ENCODE results near the gene CACNA1B.

DNA sequence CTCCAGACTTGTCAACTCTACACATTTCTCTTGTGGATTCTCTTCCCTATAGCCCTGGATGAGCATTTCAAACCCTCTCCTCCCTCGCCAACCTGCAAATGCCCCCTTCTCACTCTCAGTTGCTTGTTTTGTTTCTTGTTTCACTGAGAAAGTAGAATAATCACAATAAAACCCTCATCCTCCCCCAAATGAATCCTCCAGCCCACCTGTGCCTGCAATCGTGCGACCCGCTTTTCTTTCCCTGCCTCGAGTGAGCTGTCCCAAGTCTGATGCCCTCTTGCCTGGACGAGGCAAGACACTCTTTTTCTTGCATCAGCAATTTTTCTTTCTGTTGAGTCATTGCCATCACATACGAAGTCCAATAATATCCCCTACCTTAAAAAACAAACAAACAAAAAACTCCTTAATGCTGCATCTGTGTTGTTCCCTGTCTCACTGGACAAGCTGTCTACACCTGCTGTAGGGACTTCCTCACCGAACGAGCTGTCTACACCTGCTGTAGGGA lies 3.7 kb upstream of the CACNA1B start:
- TF ChIP-seq CTCF (conservative IDR thresholded peaks at IDR 0.05; ENCODE audit: low read depth, low read length) (no peak), EZH2 (IDR thresholded peaks at IDR 0.05; ENCODE audit: borderline replicate concordance, low read depth, low read length, poor library complexity, severe bottlenecking) (no peak)
